ENCODE results near the gene DMRTB1.
A peak's percentile ranks its signal among the peaks of the same experiment; 100 is the strongest.

Gene DMRTB1

GRCh38 chr1:53463961-53464899 lies 5.0 kb downstream of the DMRTB1 start:
- DNase-seq, result no peak

GRCh38 chr1:53465023-53465957 lies 6.1 kb downstream of the DMRTB1 start:
- no peak for DNase-seq

GRCh38 chr1:53467391-53467790 lies 8.2 kb downstream of the DMRTB1 start:
- no peak for DNase-seq

GRCh38 chr1:53468374-53468773 lies 9.2 kb downstream of the DMRTB1 start:
- DNase-seq, result no peak

- no peak for DNase-seq
Measured at GRCh38 chr1:53469373-53469772, 10.2 kb downstream of the DMRTB1 start.

- peak; percentile 68 for DNase-seq
Measured at GRCh38 chr1:53470155-53470554, 11.0 kb downstream of the DMRTB1 start.

GRCh38 chr1:53470584-53470983 lies 11.4 kb downstream of the DMRTB1 start:
- DNase-seq, result no peak

GRCh38 chr1:53471000-53471399 lies 11.8 kb downstream of the DMRTB1 start:
- no peak for DNase-seq

- DNase-seq, result no peak
Measured at GRCh38 chr1:53473463-53473862, 14.3 kb downstream of the DMRTB1 start.

- no peak for DNase-seq
Measured at GRCh38 chr1:53475664-53476063, 16.5 kb downstream of the DMRTB1 start.

- no peak for DNase-seq
Measured at GRCh38 chr1:53476579-53476978, 17.4 kb downstream of the DMRTB1 start.

- no peak for DNase-seq
Measured at GRCh38 chr1:53477651-53478501, 18.7 kb downstream of the DMRTB1 start.

- DNase-seq, result no peak
Measured at GRCh38 chr1:53478502-53478818, 19.3 kb downstream of the DMRTB1 start.

GRCh38 chr1:53480678-53481077 lies 21.5 kb downstream of the DMRTB1 start:
- no peak for DNase-seq

- DNase-seq, result no peak
Measured at GRCh38 chr1:53481456-53481855, 22.3 kb downstream of the DMRTB1 start.

GRCh38 chr1:53482441-53483153 lies 23.4 kb downstream of the DMRTB1 start:
- no peak for DNase-seq

- DNase-seq, result no peak
Measured at GRCh38 chr1:53483170-53483569, 24.0 kb downstream of the DMRTB1 start.

GRCh38 chr1:53483656-53484055 lies 24.5 kb downstream of the DMRTB1 start:
- no peak for DNase-seq

- DNase-seq, result no peak
Measured at GRCh38 chr1:53484705-53485477, 25.7 kb downstream of the DMRTB1 start.

- DNase-seq, result peak; percentile 60
Measured at GRCh38 chr1:53485478-53486394, 26.5 kb downstream of the DMRTB1 start.
